ENCODE measurements around the gene PRDM4. TPM values are rescaled to one million over a fixed set of nuclear protein-coding genes. Genes with fewer than 3 reads are reported as not detected.
"Not testable (repeated sequence)": the region's sequence is repeated elsewhere in the genome, so short reads cannot be mapped to it uniquely, and the experiment has no call there.

The PRDM4 gene
- total and polyA plus RNA-seq, 2 of the 13 experiments (the other 11 are each of a cell fraction or from before 2014, with no cell fraction given), result 9.9 to 15.3 TPM

DNA sequence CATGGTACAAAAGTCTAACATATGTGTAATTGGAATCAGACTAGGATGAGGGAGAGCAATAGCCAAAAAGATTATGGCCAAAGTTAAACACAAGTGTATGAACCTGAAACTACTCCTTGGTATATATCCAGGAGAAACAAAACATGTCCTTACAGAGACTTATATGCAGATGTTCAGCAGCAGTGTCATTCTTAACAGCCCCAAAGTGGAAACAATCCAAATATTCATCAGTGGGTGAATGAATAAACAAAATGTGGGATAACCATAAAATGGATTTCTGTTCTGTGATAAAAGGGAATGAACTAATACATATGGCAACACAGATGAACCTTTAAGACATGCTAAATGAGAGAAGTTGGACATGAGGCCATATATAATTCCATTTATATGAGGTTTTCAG lies 45.2 kb downstream of the PRDM4 start (continued):
- TF ChIP-seq ZNF841 (CRISPR knock-in tag; IDR thresholded peaks at IDR 0.05; ENCODE audit: borderline replicate concordance) (no peak), ATAD3A (CRISPR knock-in tag; IDR thresholded peaks at IDR 0.05) (no peak), BCL6 (CRISPR knock-in tag; IDR thresholded peaks at IDR 0.05) (no peak), TBX2 (CRISPR knock-in tag; IDR thresholded peaks at IDR 0.05; ENCODE audit: borderline replicate concordance) (no peak), ZFP1 (CRISPR knock-in tag; IDR thresholded peaks at IDR 0.05) (no peak)
- TF ChIP-seq, protein P1, sequence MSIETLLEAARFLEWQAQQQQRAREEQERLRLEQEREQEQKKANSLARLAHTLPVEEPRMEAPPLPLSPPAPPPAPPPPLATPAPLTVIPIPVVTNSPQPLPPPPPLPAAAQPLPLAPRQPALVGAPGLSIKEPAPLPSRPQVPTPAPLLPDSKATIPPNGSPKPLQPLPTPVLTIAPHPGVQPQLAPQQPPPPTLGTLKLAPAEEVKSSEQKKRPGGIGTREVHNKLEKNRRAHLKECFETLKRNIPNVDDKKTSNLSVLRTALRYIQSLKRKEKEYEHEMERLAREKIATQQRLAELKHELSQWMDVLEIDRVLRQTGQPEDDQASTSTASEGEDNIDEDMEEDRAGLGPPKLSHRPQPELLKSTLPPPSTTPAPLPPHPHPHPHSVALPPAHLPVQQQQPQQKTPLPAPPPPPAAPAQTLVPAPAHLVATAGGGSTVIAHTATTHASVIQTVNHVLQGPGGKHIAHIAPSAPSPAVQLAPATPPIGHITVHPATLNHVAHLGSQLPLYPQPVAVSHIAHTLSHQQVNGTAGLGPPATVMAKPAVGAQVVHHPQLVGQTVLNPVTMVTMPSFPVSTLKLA (IDR thresholded peaks at IDR 0.05), result no peak
- TF ChIP-seq, protein P2, sequence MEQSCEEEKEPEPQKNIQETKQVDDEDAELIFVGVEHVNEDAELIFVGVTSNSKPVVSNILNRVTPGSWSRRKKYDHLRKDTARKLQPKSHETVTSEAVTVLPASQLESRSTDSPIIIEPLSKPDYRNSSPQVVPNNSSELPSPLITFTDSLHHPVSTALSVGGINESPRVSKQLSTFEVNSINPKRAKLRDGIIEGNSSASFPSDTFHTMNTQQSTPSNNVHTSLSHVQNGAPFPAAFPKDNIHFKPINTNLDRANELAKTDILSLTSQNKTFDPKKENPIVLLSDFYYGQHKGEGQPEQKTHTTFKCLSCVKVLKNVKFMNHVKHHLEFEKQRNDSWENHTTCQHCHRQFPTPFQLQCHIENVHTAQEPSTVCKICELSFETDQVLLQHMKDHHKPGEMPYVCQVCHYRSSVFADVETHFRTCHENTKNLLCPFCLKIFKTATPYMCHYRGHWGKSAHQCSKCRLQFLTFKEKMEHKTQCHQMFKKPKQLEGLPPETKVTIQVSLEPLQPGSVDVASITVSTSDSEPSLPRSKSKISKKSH (CRISPR knock-in tag; IDR thresholded peaks at IDR 0.05; ENCODE audit: borderline replicate concordance), result no peak
- TF ChIP-seq, protein P3, sequence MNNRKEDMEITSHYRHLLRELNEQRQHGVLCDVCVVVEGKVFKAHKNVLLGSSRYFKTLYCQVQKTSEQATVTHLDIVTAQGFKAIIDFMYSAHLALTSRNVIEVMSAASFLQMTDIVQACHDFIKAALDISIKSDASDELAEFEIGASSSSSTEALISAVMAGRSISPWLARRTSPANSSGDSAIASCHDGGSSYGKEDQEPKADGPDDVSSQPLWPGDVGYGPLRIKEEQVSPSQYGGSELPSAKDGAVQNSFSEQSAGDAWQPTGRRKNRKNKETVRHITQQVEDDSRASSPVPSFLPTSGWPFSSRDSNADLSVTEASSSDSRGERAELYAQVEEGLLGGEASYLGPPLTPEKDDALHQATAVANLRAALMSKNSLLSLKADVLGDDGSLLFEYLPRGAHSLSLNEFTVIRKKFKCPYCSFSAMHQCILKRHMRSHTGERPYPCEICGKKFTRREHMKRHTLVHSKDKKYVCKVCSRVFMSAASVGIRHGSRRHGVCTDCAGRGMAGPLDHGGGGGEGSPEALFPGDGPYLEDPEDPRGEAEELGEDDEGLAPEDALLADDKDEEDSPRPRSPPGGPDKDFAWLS (CRISPR knock-in tag; IDR thresholded peaks at IDR 0.05; ENCODE audit: borderline replicate concordance), result no peak

DNA sequence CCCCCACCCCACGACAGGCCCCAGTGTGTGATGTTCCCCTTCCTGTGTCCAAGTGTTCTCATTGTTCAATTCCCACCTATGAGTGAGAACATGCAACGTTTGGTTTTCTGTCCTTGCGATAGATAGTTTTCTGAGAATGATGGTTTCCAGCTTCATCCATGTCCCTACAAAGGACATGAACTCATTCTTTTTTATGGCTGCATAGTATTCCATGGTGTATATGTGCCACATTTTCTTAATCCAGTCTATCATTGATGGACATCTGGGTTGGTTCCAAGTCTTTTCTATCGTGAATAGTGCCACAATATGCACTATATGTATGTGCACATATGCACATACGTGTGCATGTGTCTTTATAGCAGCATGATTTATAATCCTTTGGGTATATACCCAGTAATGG lies 55.4 kb downstream of the PRDM4 start:
- H3K9ac ChIP-seq (ENCODE audit: insufficient read depth, low read depth, low read length); BruUV-seq (replicated peaks); H3K27me3 ChIP-seq (ENCODE audit: control insufficient read depth in 1 of 2, insufficient read depth in 2 of 2, low read length in 2 of 2); in situ Hi-C loops (cut with HindIII; ENCODE audit: extremely low pct_ligation_motif_present, low pct_unique_long_range_greater_than_20kb); H3K27ac ChIP-seq (ENCODE audit: extremely low read length, insufficient read depth, low read length); intact Hi-C loops (cut with micrococcal nuclease; ENCODE audit: unreplicated experiment); H2AFZ ChIP-seq (ENCODE audit: low read length); DNase-seq (ENCODE audit: low spot score); H3K4me1 ChIP-seq (ENCODE audit: insufficient read depth, low read length); H4K20me1 ChIP-seq (ENCODE audit: insufficient read depth, low read length); H3K79me2 ChIP-seq (ENCODE audit: insufficient read depth, low read length); H3K9me3 ChIP-seq (ENCODE audit: low read length); POLR2A ChIA-PET; CTCF ChIA-PET (ENCODE audit: low intra/inter-chr PET ratio, low total read pairs); FAIRE-seq; ATAC-seq; H3K4me3 ChIP-seq (replicated peaks in 1 of 3; ENCODE audit: insufficient read depth in 1 of 3, low read depth in 2 of 3, low read length in 3 of 3); H3K4me2 ChIP-seq (ENCODE audit: low read depth, low read length): not testable (repeated sequence)
- over 99% methylated on average over 5 of the region's 5 CpGs for WGBS (ENCODE audit: low lambda C conversion rate)
- peaks cover 21 to 72% of the 10 kb centered on the region in 2 experiments for H3K36me3 ChIP-seq (replicated peaks in 1 of 2; ENCODE audit: control insufficient read depth in 1 of 2, insufficient read depth in 2 of 2, low read length in 2 of 2)
